Measurements from ENCODE around the gene MTCL1.

DNA sequence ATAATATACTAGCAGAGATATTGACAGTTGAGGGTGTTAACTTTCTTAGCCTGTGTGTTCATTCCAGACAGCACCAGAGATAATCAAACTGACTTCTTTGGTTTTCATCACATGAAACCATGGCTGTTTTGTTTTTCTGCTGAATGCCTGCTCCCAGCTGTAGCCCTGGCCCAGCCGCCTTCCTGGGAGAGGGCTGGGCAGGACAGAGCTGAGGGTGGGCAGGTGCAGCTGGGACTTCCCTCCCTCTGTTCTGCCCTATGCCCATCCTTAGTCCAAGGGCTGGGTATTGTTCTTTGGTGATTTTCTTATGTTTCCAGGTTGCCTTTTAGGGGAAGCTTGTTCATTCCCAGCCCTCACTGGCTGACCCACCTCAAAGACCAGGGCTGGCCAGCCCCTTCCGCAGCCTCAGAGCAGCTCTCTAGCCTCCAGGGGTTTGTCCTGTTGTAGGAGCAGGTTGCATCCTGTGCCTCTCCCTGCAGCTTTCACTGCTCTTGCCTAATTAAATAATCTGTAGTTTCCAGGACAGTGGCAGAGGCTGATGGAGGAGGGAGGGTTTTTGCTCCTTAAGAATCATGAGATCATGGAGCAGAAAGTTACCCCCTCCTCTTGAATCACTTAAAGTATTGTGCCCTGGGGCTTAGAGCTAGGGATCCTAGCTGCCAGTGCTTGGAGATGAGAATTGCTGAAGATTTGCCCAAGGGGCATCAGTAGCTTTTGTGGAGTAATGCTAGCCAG is 61.4 kb downstream of the MTCL1 start:
- TF ChIP-seq, protein P1, sequence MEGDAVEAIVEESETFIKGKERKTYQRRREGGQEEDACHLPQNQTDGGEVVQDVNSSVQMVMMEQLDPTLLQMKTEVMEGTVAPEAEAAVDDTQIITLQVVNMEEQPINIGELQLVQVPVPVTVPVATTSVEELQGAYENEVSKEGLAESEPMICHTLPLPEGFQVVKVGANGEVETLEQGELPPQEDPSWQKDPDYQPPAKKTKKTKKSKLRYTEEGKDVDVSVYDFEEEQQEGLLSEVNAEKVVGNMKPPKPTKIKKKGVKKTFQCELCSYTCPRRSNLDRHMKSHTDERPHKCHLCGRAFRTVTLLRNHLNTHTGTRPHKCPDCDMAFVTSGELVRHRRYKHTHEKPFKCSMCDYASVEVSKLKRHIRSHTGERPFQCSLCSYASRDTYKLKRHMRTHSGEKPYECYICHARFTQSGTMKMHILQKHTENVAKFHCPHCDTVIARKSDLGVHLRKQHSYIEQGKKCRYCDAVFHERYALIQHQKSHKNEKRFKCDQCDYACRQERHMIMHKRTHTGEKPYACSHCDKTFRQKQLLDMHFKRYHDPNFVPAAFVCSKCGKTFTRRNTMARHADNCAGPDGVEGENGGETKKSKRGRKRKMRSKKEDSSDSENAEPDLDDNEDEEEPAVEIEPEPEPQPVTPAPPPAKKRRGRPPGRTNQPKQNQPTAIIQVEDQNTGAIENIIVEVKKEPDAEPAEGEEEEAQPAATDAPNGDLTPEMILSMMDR (IDR thresholded peaks at IDR 0.05; ENCODE audit: poor library complexity): no peak
- TF ChIP-seq EZH2phosphoT487 (IDR thresholded peaks at IDR 0.05; ENCODE audit: low read depth, severe bottlenecking, unreplicated experiment): no peak
- TF ChIP-seq EZH2 (IDR thresholded peaks at IDR 0.05; ENCODE audit: borderline replicate concordance): no peak

All from hepatocyte (in vitro differentiated cells).